Panc1 (cell line): ENCODE data around the gene ADGRG2. TPM values are rescaled to one million over a fixed set of nuclear protein-coding genes. Genes with fewer than 3 reads are reported as not detected.

Experiments
- ATAC-seq: fragments of 200-7000 bp; cut with Tn5 transposase; 2 replicates; pipeline ENCODE4 v1.9.1; 2020; ENCODE audit warnings: mild to moderate bottlenecking, moderate library complexity
- BruUV-seq: library from RNA; stranded (reverse); fragments of 400-500 nt; replicated peaks from 2 replicates; lab custom pipeline; 2021; lab: Mats Ljungman, UMichigan
- CTCF ChIA-PET: fragments of 300-600 bp; sonication (Branson Sonifier 250); formaldehyde crosslinking; loops from one replicate; lab custom pipeline; 2022; ENCODE audit warnings: antibody characterized with exemption; lab: Charles Lee
- POLR2A ChIA-PET: fragments of 300-600 bp; sonication (Branson Sonifier 250); formaldehyde crosslinking; loops from one replicate; lab custom pipeline; 2022; ENCODE audit warnings: antibody characterized with exemption; lab: Charles Lee
- DNase-seq: peaks from one replicate; pipeline ENCODE4 v3.0.0-alpha.2; 2010; ENCODE audit warnings: low read depth, low spot score
- H3K27ac ChIP-seq: 2 replicates; pipeline ENCODE4 v1.5.1; 2011; ENCODE audit warnings: mild to moderate bottlenecking, low read length, inconsistent platforms
- H3K27me3 ChIP-seq: fragments of 200-500 bp; sonication (Bioruptor generic); 2 replicates; pipeline ENCODE4 v1.6.0; 2014; ENCODE audit warnings: low read length, inconsistent platforms; ENCODE audit not compliant: control insufficient read depth, insufficient read depth
- H3K36me3 ChIP-seq: fragments of 200-500 bp; sonication (Bioruptor generic); 2 replicates; pipeline ENCODE4 v1.5.1; 2014; ENCODE audit warnings: inconsistent platforms, mild to moderate bottlenecking, low read length, moderate library complexity; ENCODE audit not compliant: control insufficient read depth, insufficient read depth
- H3K4me1 ChIP-seq: 2 replicates; pipeline ENCODE4 v1.5.1; 2011; ENCODE audit warnings: inconsistent platforms, mild to moderate bottlenecking, low read length, moderate library complexity; ENCODE audit not compliant: control insufficient read depth, insufficient read depth
- H3K4me3 ChIP-seq, 2 experiments: 2 replicates each; pipeline ENCODE4 v1.5.1; 2011 to 2012; ENCODE audit warnings: low read depth in 2 of 2, low read length in 2 of 2, mild to moderate bottlenecking in 2 of 2, inconsistent platforms in 1 of 2, moderate library complexity in 1 of 2
- H3K9me3 ChIP-seq: fragments of 200-500 bp; sonication (Bioruptor generic); 2 replicates; pipeline ENCODE4 v1.5.1; 2014; ENCODE audit warnings: low read depth, mild to moderate bottlenecking, inconsistent platforms, low read length, moderate library complexity; ENCODE audit not compliant: control insufficient read depth, insufficient read depth
- POLR2AphosphoS5 ChIP-seq: IDR thresholded peaks from 2 replicates; pipeline ENCODE4 v1.6.1; 2012; ENCODE audit warnings: mild to moderate bottlenecking, low read depth, low read length, moderate library complexity
- SIN3A ChIP-seq: IDR thresholded peaks from 2 replicates; pipeline ENCODE4 v1.6.1; 2012; ENCODE audit warnings: low read depth, mild to moderate bottlenecking, low read length, moderate library complexity, borderline replicate concordance; ENCODE audit not compliant: insufficient read depth
- TCF7L2 ChIP-seq: IDR thresholded peaks from 2 replicates; pipeline ENCODE4 v1.6.1; 2011; ENCODE audit warnings: mild to moderate bottlenecking, low read depth, low read length, inconsistent platforms
- in situ Hi-C: cut with HindIII; loops from 2 replicates; pipeline ENCODE4 v1.10.0; 2016; ENCODE audit warnings: low sequenced_read_pairs, low pct_unique_long_range_greater_than_20kb
- intact Hi-C: fragments of 100-400 bp; cut with micrococcal nuclease; formaldehyde crosslinking; loops from one replicate; pipeline ENCODE4 v1.10.0; 2022; ENCODE audit not compliant: unreplicated experiment
- total RNA-seq: library from RNA; stranded (reverse); gene quantifications from one replicate; pipeline ENCODE4 v1.2.1, GENCODE V29; 2021; ENCODE audit not compliant: unreplicated experiment
- TF ChIP-seq, protein P1 (sequence below): fragments of 450-650 bp; IDR thresholded peaks from 2 replicates; pipeline ENCODE4 v1.5.1; 2017; ENCODE audit warnings: mild to moderate bottlenecking
- TF ChIP-seq, protein P2 (sequence below), 2 experiments: IDR thresholded peaks; 2 replicates each; pipeline ENCODE4 v1.6.1; 2011 to 2012; ENCODE audit warnings: low read depth in 2 of 2, control low read depth in 1 of 2, low read length in 1 of 2, mild to moderate bottlenecking in 1 of 2, moderate library complexity in 1 of 2; ENCODE audit not compliant: insufficient read depth in 1 of 2

ADGRG2 gene
- total RNA-seq, 1 experiment from 2014 or later = 2.0 TPM

DNA sequence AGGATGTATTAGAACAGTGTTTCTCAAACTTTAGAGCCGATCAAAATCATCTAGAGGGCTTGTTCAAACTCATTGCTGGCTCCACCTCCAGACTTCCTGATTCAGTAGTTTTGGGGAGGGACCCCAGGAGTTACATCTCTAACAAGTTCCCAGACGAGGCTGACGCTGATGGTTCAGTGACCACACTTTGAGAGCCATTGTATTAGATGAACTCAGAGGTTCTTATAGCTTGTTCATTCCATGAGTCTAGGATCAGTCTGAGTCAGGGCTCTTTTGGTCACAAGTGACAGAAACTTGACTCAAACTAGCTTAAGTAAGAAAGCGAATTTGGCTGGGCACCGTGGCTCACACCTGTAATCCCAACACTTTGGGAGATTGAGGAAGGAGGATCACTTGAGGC lies 11.5 kb upstream of the ADGRG2 start:
- intact Hi-C loops (no loop called here), in situ Hi-C loops (no loop called here)
- BruUV-seq = no TSS peak

DNA sequence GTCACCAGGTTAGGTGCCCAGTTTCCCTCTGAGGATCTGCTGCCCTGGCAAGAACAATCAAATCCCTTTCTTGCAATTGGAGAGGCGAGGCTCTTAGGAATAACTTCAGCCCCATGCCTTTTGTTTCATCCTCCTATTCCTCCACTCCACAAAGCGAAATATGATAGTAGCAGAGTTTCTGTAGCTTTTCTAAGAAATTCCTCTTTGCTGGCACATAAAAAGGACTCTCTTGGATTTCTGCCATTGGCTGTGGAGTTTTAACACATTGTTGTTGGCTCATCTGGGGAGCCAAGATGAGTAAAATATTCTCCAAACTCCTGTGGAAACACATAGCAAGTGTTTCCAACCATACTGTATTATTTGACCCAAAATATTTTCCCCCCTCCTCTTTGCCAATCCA lies 11.0 kb upstream of the ADGRG2 start:
- no peaks in the 10 kb centered on the region for H3K9me3 ChIP-seq
- ChIA-PET CTCF (no interaction called here), POLR2A (no interaction called here)
- DNase-seq (no peak), ATAC-seq (no peak)
- TF ChIP-seq POLR2AphosphoS5 = no peak
- TF ChIP-seq TCF7L2 = no peak
- TF ChIP-seq, protein P1, sequence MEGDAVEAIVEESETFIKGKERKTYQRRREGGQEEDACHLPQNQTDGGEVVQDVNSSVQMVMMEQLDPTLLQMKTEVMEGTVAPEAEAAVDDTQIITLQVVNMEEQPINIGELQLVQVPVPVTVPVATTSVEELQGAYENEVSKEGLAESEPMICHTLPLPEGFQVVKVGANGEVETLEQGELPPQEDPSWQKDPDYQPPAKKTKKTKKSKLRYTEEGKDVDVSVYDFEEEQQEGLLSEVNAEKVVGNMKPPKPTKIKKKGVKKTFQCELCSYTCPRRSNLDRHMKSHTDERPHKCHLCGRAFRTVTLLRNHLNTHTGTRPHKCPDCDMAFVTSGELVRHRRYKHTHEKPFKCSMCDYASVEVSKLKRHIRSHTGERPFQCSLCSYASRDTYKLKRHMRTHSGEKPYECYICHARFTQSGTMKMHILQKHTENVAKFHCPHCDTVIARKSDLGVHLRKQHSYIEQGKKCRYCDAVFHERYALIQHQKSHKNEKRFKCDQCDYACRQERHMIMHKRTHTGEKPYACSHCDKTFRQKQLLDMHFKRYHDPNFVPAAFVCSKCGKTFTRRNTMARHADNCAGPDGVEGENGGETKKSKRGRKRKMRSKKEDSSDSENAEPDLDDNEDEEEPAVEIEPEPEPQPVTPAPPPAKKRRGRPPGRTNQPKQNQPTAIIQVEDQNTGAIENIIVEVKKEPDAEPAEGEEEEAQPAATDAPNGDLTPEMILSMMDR = no peak
- TF ChIP-seq, protein P2, sequence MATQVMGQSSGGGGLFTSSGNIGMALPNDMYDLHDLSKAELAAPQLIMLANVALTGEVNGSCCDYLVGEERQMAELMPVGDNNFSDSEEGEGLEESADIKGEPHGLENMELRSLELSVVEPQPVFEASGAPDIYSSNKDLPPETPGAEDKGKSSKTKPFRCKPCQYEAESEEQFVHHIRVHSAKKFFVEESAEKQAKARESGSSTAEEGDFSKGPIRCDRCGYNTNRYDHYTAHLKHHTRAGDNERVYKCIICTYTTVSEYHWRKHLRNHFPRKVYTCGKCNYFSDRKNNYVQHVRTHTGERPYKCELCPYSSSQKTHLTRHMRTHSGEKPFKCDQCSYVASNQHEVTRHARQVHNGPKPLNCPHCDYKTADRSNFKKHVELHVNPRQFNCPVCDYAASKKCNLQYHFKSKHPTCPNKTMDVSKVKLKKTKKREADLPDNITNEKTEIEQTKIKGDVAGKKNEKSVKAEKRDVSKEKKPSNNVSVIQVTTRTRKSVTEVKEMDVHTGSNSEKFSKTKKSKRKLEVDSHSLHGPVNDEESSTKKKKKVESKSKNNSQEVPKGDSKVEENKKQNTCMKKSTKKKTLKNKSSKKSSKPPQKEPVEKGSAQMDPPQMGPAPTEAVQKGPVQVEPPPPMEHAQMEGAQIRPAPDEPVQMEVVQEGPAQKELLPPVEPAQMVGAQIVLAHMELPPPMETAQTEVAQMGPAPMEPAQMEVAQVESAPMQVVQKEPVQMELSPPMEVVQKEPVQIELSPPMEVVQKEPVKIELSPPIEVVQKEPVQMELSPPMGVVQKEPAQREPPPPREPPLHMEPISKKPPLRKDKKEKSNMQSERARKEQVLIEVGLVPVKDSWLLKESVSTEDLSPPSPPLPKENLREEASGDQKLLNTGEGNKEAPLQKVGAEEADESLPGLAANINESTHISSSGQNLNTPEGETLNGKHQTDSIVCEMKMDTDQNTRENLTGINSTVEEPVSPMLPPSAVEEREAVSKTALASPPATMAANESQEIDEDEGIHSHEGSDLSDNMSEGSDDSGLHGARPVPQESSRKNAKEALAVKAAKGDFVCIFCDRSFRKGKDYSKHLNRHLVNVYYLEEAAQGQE (IDR thresholded peaks at IDR 0.05; ENCODE audit: insufficient read depth in 1 of 2, low read depth in 2 of 2, low read length in 1 of 2) = no peak
- TF ChIP-seq SIN3A = no peak
- no peaks in the 10 kb centered on the region for H3K36me3 ChIP-seq
- intact Hi-C loops = no loop called here
- in situ Hi-C loops = no loop called here
- no peaks in the 10 kb centered on the region for H3K27me3 ChIP-seq
- H3K4me3 ChIP-seq = no peak overlapping the region
- no peaks in the 10 kb centered on the region for H3K4me1 ChIP-seq
- H3K27ac ChIP-seq = no peak overlapping the region
- no TSS peak for BruUV-seq

More for the DNA sequence above, 11.5 kb upstream of the ADGRG2 start:
- ATAC-seq = no peak
- no peaks in the 10 kb centered on the region for H3K4me1 ChIP-seq
- no peak overlapping the region for H3K27ac ChIP-seq
- POLR2A ChIA-PET = no interaction called here
- TF ChIP-seq, protein P1 = no peak
- no peak for TF ChIP-seq TCF7L2
- no peak for TF ChIP-seq SIN3A
- TF ChIP-seq POLR2AphosphoS5 = no peak
- TF ChIP-seq, protein P2 (IDR thresholded peaks at IDR 0.05; ENCODE audit: insufficient read depth in 1 of 2, low read depth in 2 of 2, low read length in 1 of 2) = no peak
- no peak overlapping the region for H3K4me3 ChIP-seq
- no peaks in the 10 kb centered on the region for H3K36me3 ChIP-seq
- H3K9me3 ChIP-seq = no peaks in the 10 kb centered on the region
- H3K27me3 ChIP-seq = no peaks in the 10 kb centered on the region
- CTCF ChIA-PET = no interaction called here
- DNase-seq = no peak
